B cell (primary cell): Measurements from ENCODE around the gene RASA3. TPM values are rescaled to one million over a fixed set of nuclear protein-coding genes. Genes with fewer than 3 reads are reported as not detected.
A peak's percentile ranks its signal among the peaks of the same experiment; 100 is the strongest.

ENCODE experiments used
- ATAC-seq: fragments of 200-7000 bp; cut with Tn5 transposase; one replicate; pipeline ENCODE4 v1.10.0; 2021; ENCODE audit warnings: low read depth, mild to moderate bottlenecking, moderate number of reproducible peaks, moderate library complexity
- CTCF ChIA-PET: fragments of 350-600 bp; sonication (Branson Sonifier 250); formaldehyde crosslinking; loops from one replicate; lab custom pipeline; 2021; ENCODE audit warnings: antibody characterized with exemption, inconsistent platforms; lab: Charles Lee
- POLR2A ChIA-PET: fragments of 350-600 bp; sonication (Branson Sonifier 250); formaldehyde crosslinking; loops from one replicate; lab custom pipeline; 2021; ENCODE audit warnings: antibody characterized with exemption; lab: Charles Lee
- DNase-seq: peaks from one replicate; pipeline ENCODE4 v3.0.0; 2013
- H2AFZ ChIP-seq: 2 replicates; pipeline ENCODE4 v1.6.1; 2012; ENCODE audit warnings: mild to moderate bottlenecking, low read depth, low read length; ENCODE audit not compliant: insufficient read depth, poor library complexity, severe bottlenecking
- H3K27ac ChIP-seq, 2 donors: 1 replicate in 1 of 2; 2 replicates in 1 of 2; pipeline ENCODE4 v1.5.1; 2012 to 2013; ENCODE audit warnings: low read length in 2 of 2, mild to moderate bottlenecking in 2 of 2, moderate library complexity in 1 of 2
- H3K27me3 ChIP-seq, 4 experiments: fragments of 200-600 bp in 1 of 4; sonication (generic) in 1 of 4; replicated peaks in 1 of 4; 1 replicate in 2 of 4; 2 replicates in 2 of 4; pipeline versions ENCODE4 v1.6.1 to v1.7.0; 2013 to 2016; ENCODE audit warnings: low read length in 3 of 4, mild to moderate bottlenecking in 2 of 4, mixed read lengths in 1 of 4, moderate library complexity in 1 of 4; ENCODE audit not compliant: insufficient read depth in 4 of 4, control insufficient read depth in 3 of 4; ENCODE audit errors: control extremely low read depth in 1 of 4
- H3K36me3 ChIP-seq, 2 experiments: replicated peaks in 1 of 2; 1 replicate in 1 of 2; 2 replicates in 1 of 2; pipeline versions ENCODE4 v1.6.1 to v1.7.1; 2013; ENCODE audit warnings: low read length in 1 of 2; ENCODE audit not compliant: insufficient read depth in 2 of 2, control insufficient read depth in 1 of 2; ENCODE audit errors: control extremely low read depth in 1 of 2, extremely low read depth in 1 of 2
- H3K4me1 ChIP-seq, 2 donors: fragments of 200-600 bp in 1 of 2; sonication (generic) in 1 of 2; 1 replicate in 1 of 2; 2 replicates in 1 of 2; pipeline versions ENCODE4 v1.5.1 to v1.6.1; 2013 to 2017; ENCODE audit warnings: low read length in 2 of 2; ENCODE audit not compliant: control insufficient read depth in 2 of 2, insufficient read depth in 2 of 2
- H3K4me2 ChIP-seq: replicated peaks from 2 replicates; pipeline ENCODE3; 2012; ENCODE audit warnings: mild to moderate bottlenecking, low read depth, low read length; ENCODE audit not compliant: poor library complexity, severe bottlenecking
- H3K4me3 ChIP-seq, 5 experiments: fragments of 200-600 bp in 1 of 5; sonication (generic) in 1 of 5; 1 replicate in 3 of 5; 2 replicates in 2 of 5; pipeline versions ENCODE4 v1.5.1 to v1.7.0; 2011 to 2016; ENCODE audit warnings: low read length in 4 of 5, mild to moderate bottlenecking in 4 of 5, low read depth in 2 of 5, control low read depth in 1 of 5, moderate library complexity in 1 of 5; ENCODE audit not compliant: insufficient read depth in 1 of 5; ENCODE audit errors: control extremely low read depth in 1 of 5, extremely low read depth in 1 of 5
- H3K79me2 ChIP-seq: fragments of 200-600 bp; sonication (generic); one replicate; pipeline ENCODE4 v1.6.0; 2016; ENCODE audit warnings: low read length; ENCODE audit not compliant: control insufficient read depth, insufficient read depth
- H3K9ac ChIP-seq: fragments of 200-600 bp; sonication (generic); 2 replicates; pipeline ENCODE4 v1.6.1; 2017; ENCODE audit warnings: mild to moderate bottlenecking, low read length, moderate library complexity
- H3K9me3 ChIP-seq, 3 donors: one replicate each; pipeline versions ENCODE4 v1.6.1 to v1.7.1; 2013; ENCODE audit warnings: low read length in 2 of 3; ENCODE audit not compliant: control insufficient read depth in 2 of 3, insufficient read depth in 1 of 3; ENCODE audit errors: control extremely low read depth in 1 of 3
- H4K20me1 ChIP-seq: 2 replicates; pipeline ENCODE4 v1.6.0; 2012; ENCODE audit warnings: mild to moderate bottlenecking, low read length; ENCODE audit not compliant: insufficient read depth, control insufficient read depth, poor library complexity, severe bottlenecking
- H3K27ac Mint-ChIP-seq: one replicate; pipeline ENCODE4 v1.8.0; 2021; ENCODE audit warnings: mixed read lengths
- H3K27me3 Mint-ChIP-seq: one replicate; pipeline ENCODE4 v1.8.0; 2021; ENCODE audit warnings: mixed read lengths
- H3K4me1 Mint-ChIP-seq: one replicate; pipeline ENCODE4 v1.8.0; 2021; ENCODE audit warnings: mixed read lengths
- H3K4me3 Mint-ChIP-seq: one replicate; pipeline ENCODE4 v1.8.0; 2021; ENCODE audit warnings: mixed read lengths
- H3K9me3 Mint-ChIP-seq: one replicate; pipeline ENCODE4 v1.8.0; 2022; ENCODE audit warnings: mixed read lengths; ENCODE audit not compliant: insufficient read depth
- EZH2 ChIP-seq: IDR thresholded peaks from 2 replicates; pipeline ENCODE4 v1.6.1; 2012; ENCODE audit warnings: borderline replicate concordance, low read depth, mild to moderate bottlenecking, moderate library complexity, low read length; ENCODE audit not compliant: insufficient read depth, poor library complexity, severe bottlenecking
- WGBS: methylation state at CpG from one replicate; pipeline ENCODE4 v1.1.5; 2013; ENCODE audit warnings: missing lambda C conversion rate; ENCODE audit not compliant: insufficient coverage; 5-methylcytosine and 5-hydroxymethylcytosine counted together
- intact Hi-C: fragments of 100-400 bp; cut with micrococcal nuclease; formaldehyde crosslinking; loops from one replicate; pipeline ENCODE4 v1.10.0; 2022
- polyA plus RNA-seq: library from polyadenylated mRNA; depleted of rRNA; stranded (reverse); fragments of >200 nt; gene quantifications from 2 replicates; pipeline ENCODE4 v1.2.3, GENCODE V29; 2012
- total RNA-seq, 2 donors: library from RNA; stranded (reverse); fragments of 120-200 nt in 1 of 2; gene quantifications; 1 replicate in 1 of 2; 2 replicates in 1 of 2; pipeline versions ENCODE4 v1.2.3 to v1.2.4, GENCODE V29; 2013 to 2022
- TF ChIP-seq, protein P1 (sequence below): fragments of 200-600 bp; IDR thresholded peaks from one replicate; pipeline ENCODE4 v1.8.0; 2022; ENCODE audit warnings: antibody characterized with exemption, mild to moderate bottlenecking

RASA3 gene
- total and polyA plus RNA-seq, 2 donors (not counting 1 experiment from before 2014, with no cell fraction given), result 54.2 to 87.4 TPM

GRCh38 chr13:114102521-114103288 lies 29.7 kb downstream of the RASA3 start:
- H3K4me2 ChIP-seq, result no peak overlapping the region
- H3K79me2 ChIP-seq, result peaks cover 91% of the 10 kb centered on the region
- 93% methylated on average over 28 of the region's 29 CpGs for WGBS
- H3K9me3 Mint-ChIP-seq, result no peaks in the 10 kb centered on the region
- DNase-seq, result no peak
- ATAC-seq, result no peak
- H2AFZ ChIP-seq, result no peak overlapping the region
- ChIA-PET POLR2A (no interaction called here), CTCF (no interaction called here)
- no peak overlapping the region for H3K4me3 ChIP-seq
- no peak overlapping the region for H3K27ac ChIP-seq
- H4K20me1 ChIP-seq, result peaks cover 91% of the 10 kb centered on the region
- peaks cover 0 to 4% (median 0%) of the 10 kb centered on the region in 3 donors for H3K9me3 ChIP-seq
- H3K27me3 ChIP-seq, result no peaks in the 10 kb centered on the region
- no peak overlapping the region for H3K4me3 Mint-ChIP-seq
- H3K27me3 Mint-ChIP-seq, result no peaks in the 10 kb centered on the region
- no peak overlapping the region for H3K9ac ChIP-seq
- peaks cover 20% of the 10 kb centered on the region for H3K4me1 Mint-ChIP-seq
- intact Hi-C loops, result no loop called here
- no peak overlapping the region for H3K27ac Mint-ChIP-seq
- peaks cover 0 to 18% of the 10 kb centered on the region in 2 experiments for H3K36me3 ChIP-seq
- no peak for TF ChIP-seq EZH2
- TF ChIP-seq, protein P1, sequence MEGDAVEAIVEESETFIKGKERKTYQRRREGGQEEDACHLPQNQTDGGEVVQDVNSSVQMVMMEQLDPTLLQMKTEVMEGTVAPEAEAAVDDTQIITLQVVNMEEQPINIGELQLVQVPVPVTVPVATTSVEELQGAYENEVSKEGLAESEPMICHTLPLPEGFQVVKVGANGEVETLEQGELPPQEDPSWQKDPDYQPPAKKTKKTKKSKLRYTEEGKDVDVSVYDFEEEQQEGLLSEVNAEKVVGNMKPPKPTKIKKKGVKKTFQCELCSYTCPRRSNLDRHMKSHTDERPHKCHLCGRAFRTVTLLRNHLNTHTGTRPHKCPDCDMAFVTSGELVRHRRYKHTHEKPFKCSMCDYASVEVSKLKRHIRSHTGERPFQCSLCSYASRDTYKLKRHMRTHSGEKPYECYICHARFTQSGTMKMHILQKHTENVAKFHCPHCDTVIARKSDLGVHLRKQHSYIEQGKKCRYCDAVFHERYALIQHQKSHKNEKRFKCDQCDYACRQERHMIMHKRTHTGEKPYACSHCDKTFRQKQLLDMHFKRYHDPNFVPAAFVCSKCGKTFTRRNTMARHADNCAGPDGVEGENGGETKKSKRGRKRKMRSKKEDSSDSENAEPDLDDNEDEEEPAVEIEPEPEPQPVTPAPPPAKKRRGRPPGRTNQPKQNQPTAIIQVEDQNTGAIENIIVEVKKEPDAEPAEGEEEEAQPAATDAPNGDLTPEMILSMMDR, result no peak
- H3K4me1 ChIP-seq, result peaks cover 0 to 7% of the 10 kb centered on the region in 2 donors

DNA sequence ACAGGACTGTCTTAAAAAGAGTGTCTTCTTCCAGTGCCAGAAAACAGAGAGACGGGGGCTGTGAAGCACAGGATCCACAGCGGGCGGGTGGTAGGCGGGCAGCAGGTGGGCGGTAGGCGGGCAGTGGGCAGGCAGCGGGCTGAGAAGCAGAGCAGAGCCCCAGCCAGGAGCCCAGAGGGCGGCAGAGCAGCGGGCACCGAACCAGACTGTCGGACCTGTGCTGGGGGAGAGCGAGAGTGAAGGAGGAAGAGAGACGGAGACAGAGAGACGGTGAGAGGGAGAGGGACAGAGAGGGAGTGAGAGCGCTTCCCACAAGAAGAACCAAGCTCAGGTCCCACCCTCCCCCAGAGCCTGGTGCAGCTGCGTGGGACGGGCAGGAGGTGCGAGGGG lies 30.3 kb downstream of the RASA3 start:
- no peaks in the 10 kb centered on the region for H3K27me3 ChIP-seq
- no peak overlapping the region for H3K4me2 ChIP-seq
- H3K4me1 Mint-ChIP-seq, result peaks cover 26% of the 10 kb centered on the region
- POLR2A ChIA-PET, result no interaction called here
- peak overlapping the region; percentile 47 for H3K27ac Mint-ChIP-seq
- H3K36me3 ChIP-seq, result peaks cover 0 to 18% of the 10 kb centered on the region in 2 experiments
- no peaks in the 10 kb centered on the region for H3K27me3 Mint-ChIP-seq
- TF ChIP-seq EZH2, result no peak
- TF ChIP-seq, protein P1, result no peak
- intact Hi-C loops, result no loop called here
- CTCF ChIA-PET, result no interaction called here
- H3K4me1 ChIP-seq, result peaks cover 0 to 7% of the 10 kb centered on the region in 2 donors
- DNase-seq (no peak), ATAC-seq (no peak)
- H3K9ac ChIP-seq, result no peak overlapping the region
- peaks cover 0 to 4% (median 0%) of the 10 kb centered on the region in 3 donors for H3K9me3 ChIP-seq
- peaks cover 91% of the 10 kb centered on the region for H3K79me2 ChIP-seq
- WGBS, result 98% methylated on average over 13 of the region's 18 CpGs
- H3K4me3 Mint-ChIP-seq, result no peak overlapping the region
- H3K27ac ChIP-seq, result no peak overlapping the region
- no peak overlapping the region for H3K4me3 ChIP-seq
- peaks cover 91% of the 10 kb centered on the region for H4K20me1 ChIP-seq
- no peak overlapping the region for H2AFZ ChIP-seq
- H3K9me3 Mint-ChIP-seq, result no peaks in the 10 kb centered on the region
